ENCODE results near the gene LARP4B. TPM values are rescaled to one million over a fixed set of nuclear protein-coding genes. Genes with fewer than 3 reads are reported as not detected.

Gene LARP4B
- total RNA-seq, 1 donor from 2014 or later: 59.0 TPM

GRCh38 chr10:824946-825345, 106.6 kb downstream of the LARP4B start:
- DNase-seq: no peak

GRCh38 chr10:824497-824896, 107.0 kb downstream of the LARP4B start:
- DNase-seq: no peak

GRCh38 chr10:822661-823367, 108.7 kb downstream of the LARP4B start:
- DNase-seq: no peak

- no peak for DNase-seq
Measured at GRCh38 chr10:822197-822596, 109.3 kb downstream of the LARP4B start.

GRCh38 chr10:821322-821721, 110.2 kb downstream of the LARP4B start:
- no peak for DNase-seq

GRCh38 chr10:819816-820215, 111.7 kb downstream of the LARP4B start:
- no peak for DNase-seq

- DNase-seq: no peak
Measured at GRCh38 chr10:819326-819725, 112.2 kb downstream of the LARP4B start.

GRCh38 chr10:818526-819220, 112.8 kb downstream of the LARP4B start:
- DNase-seq: no peak

- DNase-seq: no peak
Measured at GRCh38 chr10:818010-818409, 113.5 kb downstream of the LARP4B start.

GRCh38 chr10:817371-817770, 114.1 kb downstream of the LARP4B start:
- DNase-seq: no peak

- DNase-seq: no peak
Measured at GRCh38 chr10:816958-817357, 114.5 kb downstream of the LARP4B start.

GRCh38 chr10:816091-816477, 115.4 kb downstream of the LARP4B start:
- DNase-seq: no peak

- no peak for DNase-seq
Measured at GRCh38 chr10:815338-816090, 116.0 kb downstream of the LARP4B start.

- DNase-seq: no peak
Measured at GRCh38 chr10:814536-815302, 116.8 kb downstream of the LARP4B start.

GRCh38 chr10:813286-813685, 118.2 kb downstream of the LARP4B start:
- no peak for DNase-seq

GRCh38 chr10:812787-813186, 118.7 kb downstream of the LARP4B start:
- no peak for DNase-seq

GRCh38 chr10:811379-812175, 119.9 kb downstream of the LARP4B start:
- no peak for DNase-seq

GRCh38 chr10:810351-810846, 121.1 kb downstream of the LARP4B start:
- DNase-seq: peak; percentile 76

- peak; percentile 54 for DNase-seq
Measured at GRCh38 chr10:809671-810350, 121.7 kb downstream of the LARP4B start.

GRCh38 chr10:807958-808353, 123.5 kb downstream of the LARP4B start:
- no peak for DNase-seq
